ENCODE data around the gene PI4KA.
"Not testable (repeated sequence)": the region's sequence is repeated elsewhere in the genome, so short reads cannot be mapped to it uniquely, and the experiment has no call there.

PI4KA gene

GRCh38 chr22:20771918-20772625 is 86.5 kb downstream of the PI4KA start:
- H3K36me3 ChIP-seq (replicated peaks), result no peaks in the 10 kb centered on the region
- no peaks in the 10 kb centered on the region for H3K27me3 ChIP-seq (ENCODE audit: low read depth)
- no peak for DNase-seq (ENCODE audit: low spot score in 2 of 2)
- H3K4me3 ChIP-seq, result no peak overlapping the region
- in situ Hi-C loops (cut with MboI; ENCODE audit: low sequenced_read_pairs), result no loop called here
- no peaks in the 10 kb centered on the region for H3K9me3 ChIP-seq
- no peaks in the 10 kb centered on the region for H3K4me1 ChIP-seq

DNA sequence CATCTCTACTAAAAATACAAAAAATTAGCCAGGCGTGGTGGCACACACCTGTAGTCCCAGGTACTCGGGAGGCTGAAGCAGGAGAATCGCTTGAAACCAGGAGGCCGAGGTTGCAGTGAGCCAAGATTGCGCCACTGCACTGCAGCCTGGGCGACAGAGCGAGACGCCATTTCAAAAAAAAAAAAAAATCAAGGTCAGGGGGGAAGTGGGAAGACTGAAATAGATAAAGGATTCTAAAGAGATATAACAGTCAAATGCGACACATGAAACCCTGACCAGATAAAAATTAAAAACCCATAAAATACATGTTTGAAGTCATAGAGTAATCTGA is 89.2 kb downstream of the PI4KA start:
- H3K4me1 ChIP-seq; in situ Hi-C loops (cut with MboI; ENCODE audit: low sequenced_read_pairs); H3K27me3 ChIP-seq (ENCODE audit: low read depth); DNase-seq (ENCODE audit: low spot score in 2 of 2); H3K9me3 ChIP-seq; H3K4me3 ChIP-seq: not testable (repeated sequence)
- H3K36me3 ChIP-seq (replicated peaks), result peaks cover 11% of the 10 kb centered on the region

DNA sequence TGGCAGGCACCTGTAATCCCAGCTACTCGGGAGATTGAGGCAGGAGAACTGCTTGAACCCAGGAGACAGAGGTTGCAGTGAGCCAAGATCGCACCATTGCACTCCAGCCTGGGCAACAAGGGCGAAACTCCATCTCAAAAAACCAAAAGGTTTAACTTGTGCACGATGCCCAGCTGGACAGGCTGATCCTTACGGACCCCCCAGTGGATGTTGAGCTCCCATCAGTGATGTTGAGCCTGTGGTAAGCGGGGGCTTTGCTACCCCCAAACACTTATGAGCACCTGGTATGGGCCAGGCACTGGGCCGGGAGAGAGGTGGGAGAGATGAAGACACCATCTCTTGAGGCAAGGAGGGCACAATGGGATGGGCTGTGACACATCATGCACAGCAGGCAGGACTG is 92.1 kb downstream of the PI4KA start:
- no peak overlapping the region for H3K4me3 ChIP-seq
- H3K27me3 ChIP-seq (ENCODE audit: low read depth), result no peaks in the 10 kb centered on the region
- no peaks in the 10 kb centered on the region for H3K9me3 ChIP-seq
- H3K36me3 ChIP-seq (replicated peaks), result peaks cover 20% of the 10 kb centered on the region
- in situ Hi-C loops (cut with MboI; ENCODE audit: low sequenced_read_pairs), result no loop called here
- DNase-seq (ENCODE audit: low spot score in 2 of 2), result no peak
- H3K4me1 ChIP-seq, result no peaks in the 10 kb centered on the region

DNA sequence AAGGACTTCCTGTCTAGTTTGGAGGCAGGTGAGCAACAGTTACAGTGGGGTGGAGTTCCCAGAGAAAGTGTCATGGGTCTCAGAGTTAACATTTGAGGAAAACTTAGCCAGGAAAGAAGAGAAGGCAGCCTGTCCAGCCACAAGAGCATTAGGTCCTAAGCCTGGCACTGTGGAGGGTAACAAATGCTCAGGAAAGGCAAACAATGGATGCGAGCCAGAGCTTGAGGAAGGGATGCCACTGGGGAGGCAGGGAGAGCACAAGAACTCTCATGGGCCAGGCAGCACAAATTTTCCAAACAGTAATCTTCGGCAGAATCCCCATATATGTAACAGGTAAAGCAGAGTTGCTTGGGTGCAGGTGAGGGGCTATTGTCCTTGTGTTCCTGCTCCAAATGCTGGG is 92.7 kb downstream of the PI4KA start:
- no peaks in the 10 kb centered on the region for H3K9me3 ChIP-seq
- H3K27me3 ChIP-seq (ENCODE audit: low read depth), result no peaks in the 10 kb centered on the region
- DNase-seq (ENCODE audit: low spot score in 2 of 2), result no peak
- in situ Hi-C loops (cut with MboI; ENCODE audit: low sequenced_read_pairs), result no loop called here
- H3K36me3 ChIP-seq (replicated peaks), result peaks cover 20% of the 10 kb centered on the region
- no peak overlapping the region for H3K4me3 ChIP-seq
- no peaks in the 10 kb centered on the region for H3K4me1 ChIP-seq

GRCh38 chr22:20764729-20765128 is 93.9 kb downstream of the PI4KA start:
- DNase-seq (ENCODE audit: low spot score in 2 of 2), result no peak
- in situ Hi-C loops (cut with MboI; ENCODE audit: low sequenced_read_pairs), result no loop called here
- no peak overlapping the region for H3K4me3 ChIP-seq
- H3K4me1 ChIP-seq, result no peaks in the 10 kb centered on the region
- H3K27me3 ChIP-seq (ENCODE audit: low read depth), result no peaks in the 10 kb centered on the region
- H3K36me3 ChIP-seq (replicated peaks), result peaks cover 20% of the 10 kb centered on the region
- no peaks in the 10 kb centered on the region for H3K9me3 ChIP-seq

GRCh38 chr22:20764471-20764720 is 94.2 kb downstream of the PI4KA start:
- H3K36me3 ChIP-seq (replicated peaks), result peaks cover 20% of the 10 kb centered on the region
- no peaks in the 10 kb centered on the region for H3K27me3 ChIP-seq (ENCODE audit: low read depth)
- in situ Hi-C loops (cut with MboI; ENCODE audit: low sequenced_read_pairs), result no loop called here
- H3K9me3 ChIP-seq, result no peaks in the 10 kb centered on the region
- no peaks in the 10 kb centered on the region for H3K4me1 ChIP-seq
- no peak overlapping the region for H3K4me3 ChIP-seq
- no peak for DNase-seq (ENCODE audit: low spot score in 2 of 2)

- no peaks in the 10 kb centered on the region for H3K9me3 ChIP-seq
- H3K36me3 ChIP-seq (replicated peaks), result peaks cover 20% of the 10 kb centered on the region
- no peak for DNase-seq (ENCODE audit: low spot score in 2 of 2)
- no peaks in the 10 kb centered on the region for H3K27me3 ChIP-seq (ENCODE audit: low read depth)
- in situ Hi-C loops (cut with MboI; ENCODE audit: low sequenced_read_pairs), result no loop called here
- no peak overlapping the region for H3K4me3 ChIP-seq
- no peaks in the 10 kb centered on the region for H3K4me1 ChIP-seq
Measured at GRCh38 chr22:20763630-20764470, 94.8 kb downstream of the PI4KA start.

DNA sequence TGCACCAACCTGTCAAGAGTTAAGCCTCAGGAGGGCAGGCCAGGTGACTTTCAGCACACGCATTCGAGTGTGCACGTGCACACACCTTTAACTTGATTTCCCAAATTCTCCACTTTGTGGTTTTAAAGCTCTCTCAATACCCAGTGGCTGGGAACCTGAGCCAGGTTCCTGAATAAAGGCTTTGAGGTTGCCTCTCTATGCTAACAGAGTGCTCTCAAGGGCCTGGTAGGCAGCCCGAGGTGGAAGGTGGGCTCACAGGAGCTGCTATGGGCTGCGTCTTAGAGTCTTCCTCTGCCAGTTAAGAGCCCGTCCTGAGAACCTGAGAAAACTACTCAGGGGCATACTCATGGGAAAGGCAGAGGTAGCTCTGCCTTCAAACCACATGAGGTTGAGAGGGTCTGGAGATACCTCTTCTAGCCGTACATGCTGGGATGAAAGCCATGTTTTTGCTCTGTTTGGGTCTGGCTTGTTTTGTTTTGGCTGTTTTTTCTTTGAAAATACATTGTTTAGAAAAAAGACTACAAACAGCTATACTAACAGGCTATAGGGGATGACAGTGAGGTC is 96.3 kb downstream of the PI4KA start:
- in situ Hi-C loops (cut with MboI; ENCODE audit: low sequenced_read_pairs), result no loop called here
- Histone ChIP-seq H3K36me3 (replicated peaks) (peaks cover 20% of the 10 kb centered on the region), H3K27me3 (ENCODE audit: low read depth) (no peaks in the 10 kb centered on the region), H3K4me1 (no peaks in the 10 kb centered on the region), H3K4me3 (no peak overlapping the region), H3K9me3 (no peaks in the 10 kb centered on the region)
- no peak for DNase-seq (ENCODE audit: low spot score in 2 of 2)

DNA sequence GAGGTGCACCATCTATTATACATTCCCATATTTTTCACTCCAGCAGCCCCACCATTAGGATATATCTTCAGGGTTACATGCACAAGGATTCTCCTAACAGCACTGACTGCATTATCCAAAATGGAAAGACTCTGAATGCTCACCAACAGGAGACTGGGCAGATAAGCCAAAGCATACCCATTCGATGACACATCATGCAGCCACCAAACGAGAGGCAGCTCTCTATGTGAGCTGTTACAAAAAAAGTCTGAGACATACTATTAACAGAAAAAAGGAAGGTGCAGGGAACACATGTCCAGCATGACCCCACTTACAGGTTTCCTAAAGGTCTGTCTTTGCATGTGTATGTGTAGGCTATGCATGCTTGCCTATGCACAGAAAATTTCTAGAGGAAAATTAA is 97.1 kb downstream of the PI4KA start:
- Histone ChIP-seq H3K9me3 (no peaks in the 10 kb centered on the region), H3K36me3 (replicated peaks) (peaks cover 20% of the 10 kb centered on the region), H3K27me3 (ENCODE audit: low read depth) (no peaks in the 10 kb centered on the region), H3K4me3 (no peak overlapping the region), H3K4me1 (no peaks in the 10 kb centered on the region)
- in situ Hi-C loops (cut with MboI; ENCODE audit: low sequenced_read_pairs), result no loop called here
- no peak for DNase-seq (ENCODE audit: low spot score in 2 of 2)

DNA sequence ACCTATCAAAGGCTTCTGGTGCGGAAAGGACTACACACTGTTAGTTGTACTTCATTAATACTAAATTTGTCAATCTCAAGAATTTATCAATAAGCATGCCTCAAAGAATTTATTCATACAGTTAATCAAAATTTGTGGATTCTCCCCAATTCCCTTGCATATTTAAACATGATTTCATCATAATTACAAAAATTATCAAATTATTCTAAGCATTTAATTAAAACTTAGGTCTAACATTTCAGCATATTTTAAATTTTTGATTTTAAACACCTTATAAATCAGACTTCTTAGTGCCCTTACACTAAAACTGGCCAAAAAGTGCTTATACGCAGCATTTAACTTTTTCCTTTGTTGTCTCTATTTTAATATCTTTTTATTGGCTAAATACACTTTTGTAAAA is 98.5 kb downstream of the PI4KA start:
- Histone ChIP-seq H3K4me1 (no peaks in the 10 kb centered on the region), H3K36me3 (replicated peaks) (peaks cover 15% of the 10 kb centered on the region), H3K9me3 (no peaks in the 10 kb centered on the region), H3K4me3 (no peak overlapping the region), H3K27me3 (ENCODE audit: low read depth) (no peaks in the 10 kb centered on the region)
- DNase-seq (ENCODE audit: low spot score in 2 of 2), result no peak
- in situ Hi-C loops (cut with MboI; ENCODE audit: low sequenced_read_pairs), result no loop called here

DNA sequence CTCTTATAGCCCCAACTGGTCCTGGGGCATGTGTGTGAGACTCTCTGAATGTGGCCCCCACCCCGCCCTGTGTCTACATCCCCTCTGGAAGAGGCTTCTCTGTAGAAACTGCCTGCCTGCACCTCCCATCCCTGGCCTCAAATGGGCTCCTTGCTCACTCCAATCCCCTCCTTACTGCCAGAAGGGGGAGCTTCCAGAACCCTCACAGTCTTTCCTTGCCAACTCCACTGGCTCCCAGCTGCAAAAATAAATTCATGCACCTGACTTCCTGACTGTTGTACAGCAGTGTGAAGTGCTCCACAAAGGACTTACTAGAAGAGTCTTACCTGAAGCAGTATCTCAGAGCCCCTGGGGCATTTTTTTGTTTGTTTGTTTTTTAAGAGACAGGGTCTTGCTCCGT is 99.9 kb downstream of the PI4KA start:
- DNase-seq (ENCODE audit: low spot score in 2 of 2), result peak in 1 of 2 experiments; percentile 12
- no peak overlapping the region for H3K4me3 ChIP-seq
- H3K36me3 ChIP-seq (replicated peaks), result peaks cover 3% of the 10 kb centered on the region
- no peaks in the 10 kb centered on the region for H3K27me3 ChIP-seq (ENCODE audit: low read depth)
- no peaks in the 10 kb centered on the region for H3K4me1 ChIP-seq
- in situ Hi-C loops (cut with MboI; ENCODE audit: low sequenced_read_pairs), result no loop called here
- H3K9me3 ChIP-seq, result no peaks in the 10 kb centered on the region

DNA sequence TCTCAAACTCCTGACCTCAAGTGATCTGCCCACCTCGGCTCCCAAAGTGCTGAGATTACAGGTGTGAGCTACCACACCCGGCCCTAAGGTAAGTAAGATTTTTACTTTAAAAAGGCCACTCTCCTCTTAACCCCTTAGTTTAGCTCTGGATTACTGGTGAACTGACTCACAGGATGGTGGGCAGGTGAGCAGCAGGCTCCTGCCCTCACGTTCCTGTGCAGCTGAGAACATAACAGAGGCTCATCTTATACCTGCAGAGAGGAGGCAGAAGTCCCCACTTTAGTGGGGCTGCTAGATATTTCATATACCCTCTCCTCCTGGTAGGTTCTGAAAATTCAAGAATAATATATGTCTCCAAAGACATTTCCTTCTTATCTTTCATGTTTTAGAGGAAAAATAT is 101.8 kb downstream of the PI4KA start:
- Histone ChIP-seq H3K27me3 (ENCODE audit: low read depth) (no peaks in the 10 kb centered on the region), H3K9me3 (no peaks in the 10 kb centered on the region), H3K4me3 (no peak overlapping the region), H3K4me1 (no peaks in the 10 kb centered on the region), H3K36me3 (replicated peaks) (peaks cover 8% of the 10 kb centered on the region)
- in situ Hi-C loops (cut with MboI; ENCODE audit: low sequenced_read_pairs), result no loop called here
- DNase-seq (ENCODE audit: low spot score in 2 of 2), result no peak

DNA sequence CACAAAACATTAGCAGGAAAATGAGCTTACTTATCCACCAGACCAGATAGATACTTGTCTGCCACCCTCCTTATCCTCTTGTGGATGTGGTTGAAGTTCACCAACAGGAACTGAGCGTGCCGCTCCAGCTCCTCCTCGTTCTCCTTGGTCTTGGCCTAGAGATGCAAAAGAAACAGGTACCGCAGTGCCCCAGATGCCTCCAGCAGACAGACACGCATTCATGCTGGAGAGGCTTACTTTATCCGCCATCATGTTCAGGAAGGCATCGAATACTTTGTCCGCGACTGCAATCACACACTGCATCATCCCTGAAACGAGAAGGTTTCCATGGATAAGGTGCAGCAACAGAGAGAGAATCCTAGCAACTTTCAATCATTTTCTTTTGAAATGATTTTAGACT is 105.7 kb downstream of the PI4KA start:
- in situ Hi-C loops (cut with MboI; ENCODE audit: low sequenced_read_pairs), result no loop called here
- Histone ChIP-seq H3K4me3 (no peak overlapping the region), H3K9me3 (no peaks in the 10 kb centered on the region), H3K4me1 (no peaks in the 10 kb centered on the region), H3K27me3 (ENCODE audit: low read depth) (no peaks in the 10 kb centered on the region), H3K36me3 (replicated peaks) (peaks cover 16% of the 10 kb centered on the region)
- DNase-seq (ENCODE audit: low spot score in 2 of 2), result no peak

DNA sequence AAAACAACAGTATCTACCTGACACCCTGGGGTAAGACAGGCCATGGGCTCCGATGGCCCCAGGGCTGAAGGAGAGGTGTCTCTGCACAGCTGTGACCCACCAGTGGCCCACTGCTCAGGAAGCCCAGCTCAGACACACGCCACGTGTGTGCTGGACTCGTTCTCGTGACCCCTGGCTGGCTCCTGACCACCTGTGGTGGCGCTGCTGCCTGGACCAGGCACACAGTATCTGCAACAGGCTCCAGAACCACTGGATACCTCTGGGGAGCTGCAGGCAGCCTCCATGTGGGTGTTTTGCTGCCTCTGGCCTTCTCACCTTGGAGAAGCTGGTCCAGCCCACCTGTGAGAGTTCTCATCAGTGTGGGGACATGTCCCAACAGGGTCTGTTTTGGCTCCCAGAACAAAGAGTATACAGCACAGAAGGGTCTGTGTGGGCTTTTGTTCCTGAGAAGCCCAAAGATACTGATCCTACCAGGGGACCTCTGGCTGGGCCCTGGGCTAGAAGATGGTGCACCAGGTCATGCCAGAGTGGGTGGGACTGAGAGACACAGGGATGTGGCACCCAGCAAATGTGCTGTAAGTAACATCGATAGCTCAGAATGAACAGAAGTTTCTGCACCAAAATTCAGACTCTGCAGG is 106.4 kb downstream of the PI4KA start:
- in situ Hi-C loops (cut with MboI; ENCODE audit: low sequenced_read_pairs), result no loop called here
- H3K27me3 ChIP-seq (ENCODE audit: low read depth), result no peaks in the 10 kb centered on the region
- H3K4me3 ChIP-seq, result no peak overlapping the region
- peaks cover 16% of the 10 kb centered on the region for H3K36me3 ChIP-seq (replicated peaks)
- H3K9me3 ChIP-seq, result no peaks in the 10 kb centered on the region
- no peak for DNase-seq (ENCODE audit: low spot score in 2 of 2)
- no peaks in the 10 kb centered on the region for H3K4me1 ChIP-seq

All from HAP-1 (cell line).